SK-N-SH treated with all-trans-retinoic acid at 6 μM for 48 hours (cell line): Measurements from ENCODE around the gene DOLPP1.

Experiments
- ARNTL ChIP-seq: fragments of 450-650 bp; formaldehyde crosslinking; IDR thresholded peaks from 2 replicates; pipeline ENCODE4 v1.5.0; 2020; ENCODE audit warnings: low read depth, mild to moderate bottlenecking, moderate library complexity, borderline replicate concordance
- ISL1 ChIP-seq: fragments of 250-450 bp; sonication (Bioruptor Pico); IDR thresholded peaks from 2 replicates; pipeline ENCODE4 v2.1.2; 2022; ENCODE audit warnings: mild to moderate bottlenecking, moderate library complexity
- PPARA ChIP-seq: fragments of 250-450 bp; sonication (Bioruptor Pico); IDR thresholded peaks from 2 replicates; pipeline ENCODE4 v1.5.0; 2020; ENCODE audit warnings: mild to moderate bottlenecking, borderline replicate concordance
- ZNF70 ChIP-seq: fragments of 450-650 bp; formaldehyde crosslinking; IDR thresholded peaks from 2 replicates; pipeline ENCODE4 v1.5.0; 2020; ENCODE audit warnings: mild to moderate bottlenecking, moderate library complexity
- TF ChIP-seq, protein P1 (sequence below): fragments of 250-450 bp; sonication (Bioruptor Pico); IDR thresholded peaks from 2 replicates; pipeline ENCODE4 v1.5.1; 2020; ENCODE audit warnings: low read depth, mild to moderate bottlenecking, moderate library complexity
- TF ChIP-seq, protein P2 (sequence below): fragments of 250-450 bp; sonication (Bioruptor Pico); IDR thresholded peaks from 2 replicates; pipeline ENCODE4 v1.8.0; 2021; ENCODE audit warnings: low read depth, mild to moderate bottlenecking, moderate library complexity, borderline replicate concordance
- TF ChIP-seq, protein P3 (sequence below): fragments of 250-450 bp; sonication (Bioruptor Pico); IDR thresholded peaks from 2 replicates; pipeline ENCODE4 v1.8.0; 2020; ENCODE audit warnings: mild to moderate bottlenecking, moderate library complexity, borderline replicate concordance

DNA sequence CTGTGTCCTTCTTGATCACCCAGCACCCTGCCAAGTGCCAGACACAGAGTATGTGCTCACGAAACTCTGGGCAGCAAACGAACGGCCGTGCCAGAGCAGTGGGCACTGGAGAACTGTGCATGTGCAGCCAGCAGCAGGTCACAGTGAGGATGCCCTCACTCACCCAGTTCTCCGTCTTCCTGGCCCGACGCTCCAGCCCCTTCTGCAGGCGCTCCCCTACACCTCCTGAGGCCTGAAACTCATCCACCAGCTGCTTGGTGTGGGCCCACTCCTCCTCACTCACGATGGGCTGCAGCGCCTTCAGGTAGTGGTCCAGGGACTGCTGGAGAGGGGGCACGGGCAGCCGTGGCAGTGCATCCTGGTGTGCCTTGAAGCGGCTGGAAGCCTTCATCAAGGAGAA lies 26.7 kb downstream of the DOLPP1 start:
- TF ChIP-seq PPARA (CRISPR knock-in tag) (no peak), ISL1 (CRISPR knock-in tag) (no peak), ARNTL (CRISPR knock-in tag) (no peak), ZNF70 (CRISPR knock-in tag) (no peak)
- TF ChIP-seq, protein P1, sequence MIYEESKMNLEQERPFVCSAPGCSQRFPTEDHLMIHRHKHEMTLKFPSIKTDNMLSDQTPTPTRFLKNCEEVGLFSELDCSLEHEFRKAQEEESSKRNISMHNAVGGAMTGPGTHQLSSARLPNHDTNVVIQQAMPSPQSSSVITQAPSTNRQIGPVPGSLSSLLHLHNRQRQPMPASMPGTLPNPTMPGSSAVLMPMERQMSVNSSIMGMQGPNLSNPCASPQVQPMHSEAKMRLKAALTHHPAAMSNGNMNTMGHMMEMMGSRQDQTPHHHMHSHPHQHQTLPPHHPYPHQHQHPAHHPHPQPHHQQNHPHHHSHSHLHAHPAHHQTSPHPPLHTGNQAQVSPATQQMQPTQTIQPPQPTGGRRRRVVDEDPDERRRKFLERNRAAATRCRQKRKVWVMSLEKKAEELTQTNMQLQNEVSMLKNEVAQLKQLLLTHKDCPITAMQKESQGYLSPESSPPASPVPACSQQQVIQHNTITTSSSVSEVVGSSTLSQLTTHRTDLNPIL = no peak
- TF ChIP-seq, protein P2, sequence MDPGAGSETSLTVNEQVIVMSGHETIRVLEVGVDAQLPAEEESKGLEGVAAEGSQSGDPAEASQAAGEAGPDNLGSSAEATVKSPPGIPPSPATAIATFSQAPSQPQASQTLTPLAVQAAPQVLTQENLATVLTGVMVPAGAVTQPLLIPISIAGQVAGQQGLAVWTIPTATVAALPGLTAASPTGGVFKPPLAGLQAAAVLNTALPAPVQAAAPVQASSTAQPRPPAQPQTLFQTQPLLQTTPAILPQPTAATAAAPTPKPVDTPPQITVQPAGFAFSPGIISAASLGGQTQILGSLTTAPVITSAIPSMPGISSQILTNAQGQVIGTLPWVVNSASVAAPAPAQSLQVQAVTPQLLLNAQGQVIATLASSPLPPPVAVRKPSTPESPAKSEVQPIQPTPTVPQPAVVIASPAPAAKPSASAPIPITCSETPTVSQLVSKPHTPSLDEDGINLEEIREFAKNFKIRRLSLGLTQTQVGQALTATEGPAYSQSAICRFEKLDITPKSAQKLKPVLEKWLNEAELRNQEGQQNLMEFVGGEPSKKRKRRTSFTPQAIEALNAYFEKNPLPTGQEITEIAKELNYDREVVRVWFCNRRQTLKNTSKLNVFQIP (CRISPR knock-in tag) = no peak
- TF ChIP-seq, protein P3, sequence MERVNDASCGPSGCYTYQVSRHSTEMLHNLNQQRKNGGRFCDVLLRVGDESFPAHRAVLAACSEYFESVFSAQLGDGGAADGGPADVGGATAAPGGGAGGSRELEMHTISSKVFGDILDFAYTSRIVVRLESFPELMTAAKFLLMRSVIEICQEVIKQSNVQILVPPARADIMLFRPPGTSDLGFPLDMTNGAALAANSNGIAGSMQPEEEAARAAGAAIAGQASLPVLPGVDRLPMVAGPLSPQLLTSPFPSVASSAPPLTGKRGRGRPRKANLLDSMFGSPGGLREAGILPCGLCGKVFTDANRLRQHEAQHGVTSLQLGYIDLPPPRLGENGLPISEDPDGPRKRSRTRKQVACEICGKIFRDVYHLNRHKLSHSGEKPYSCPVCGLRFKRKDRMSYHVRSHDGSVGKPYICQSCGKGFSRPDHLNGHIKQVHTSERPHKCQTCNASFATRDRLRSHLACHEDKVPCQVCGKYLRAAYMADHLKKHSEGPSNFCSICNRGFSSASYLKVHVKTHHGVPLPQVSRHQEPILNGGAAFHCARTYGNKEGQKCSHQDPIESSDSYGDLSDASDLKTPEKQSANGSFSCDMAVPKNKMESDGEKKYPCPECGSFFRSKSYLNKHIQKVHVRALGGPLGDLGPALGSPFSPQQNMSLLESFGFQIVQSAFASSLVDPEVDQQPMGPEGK (CRISPR knock-in tag) = no peak
